H1 (cell line): ENCODE measurements around the gene ARL11.

ENCODE experiments used
- CTCF ChIP-seq, 3 experiments: IDR thresholded peaks; 1 replicate in 2 of 3; 2 replicates in 1 of 3; pipeline versions ENCODE4 v1.5.1 to v1.6.1; 2011; ENCODE audit warnings: low read length in 3 of 3, mild to moderate bottlenecking in 3 of 3, inconsistent platforms in 2 of 3, low read depth in 1 of 3, moderate library complexity in 1 of 3; ENCODE audit not compliant: insufficient read depth in 1 of 3; ENCODE audit errors: control extremely low read depth in 1 of 3
- NRF1 ChIP-seq: IDR thresholded peaks from 2 replicates; pipeline ENCODE4 v1.6.1; 2011; ENCODE audit warnings: mild to moderate bottlenecking, low read depth, low read length, improper control_type of control experiment
- POLR2A ChIP-seq, 2 experiments: IDR thresholded peaks; 1 replicate in 1 of 2; 2 replicates in 1 of 2; pipeline ENCODE4 v1.6.1; 2011; ENCODE audit warnings: low read depth in 2 of 2, low read length in 2 of 2, mild to moderate bottlenecking in 2 of 2; ENCODE audit errors: control extremely low read depth in 1 of 2
- POLR2AphosphoS5 ChIP-seq: IDR thresholded peaks from 2 replicates; pipeline ENCODE4 v1.6.1; 2011; ENCODE audit warnings: low read depth, low read length
- RAD21 ChIP-seq, 2 experiments: IDR thresholded peaks in 1 of 2; conservative IDR thresholded peaks in 1 of 2; 2 replicates each; pipeline ENCODE4 v1.6.1; 2011; ENCODE audit warnings: low read depth in 2 of 2, low read length in 2 of 2, improper control_type of control experiment in 1 of 2, inconsistent platforms in 1 of 2, mild to moderate bottlenecking in 1 of 2, moderate library complexity in 1 of 2
- SIX5 ChIP-seq: IDR thresholded peaks from 2 replicates; pipeline ENCODE4 v1.6.1; 2011; ENCODE audit warnings: mild to moderate bottlenecking, low read depth, low read length
- ZNF274 ChIP-seq: IDR thresholded peaks from 2 replicates; pipeline ENCODE4 v1.7.0; 2012; ENCODE audit warnings: low read length, borderline replicate concordance; ENCODE audit errors: extremely low read depth

GRCh38 chr13:49670828-49671227, 42.5 kb downstream of the ARL11 start:
- TF ChIP-seq POLR2AphosphoS5 (no peak), POLR2A (IDR thresholded peaks at IDR 0.05; ENCODE audit: control extremely low read depth in 1 of 2, low read depth in 2 of 2, low read length in 2 of 2) (no peak), CTCF (IDR thresholded peaks at IDR 0.05; ENCODE audit: control extremely low read depth in 1 of 3, insufficient read depth in 1 of 3, low read depth in 1 of 3, low read length in 3 of 3) (no peak), ZNF274 (no peak), SIX5 (no peak), NRF1 (no peak), RAD21 (IDR thresholded peaks at IDR 0.05 in 1 of 2, conservative IDR thresholded peaks at IDR 0.05 in 1 of 2; ENCODE audit: low read depth in 2 of 2, low read length in 2 of 2) (no peak)
